Mesodermal cell (in vitro differentiated cells): ENCODE data around the gene PALM.

Experiments used
- H3K27ac ChIP-seq: 2 replicates; pipeline ENCODE4 v1.7.0; 2013; ENCODE audit warnings: mild to moderate bottlenecking, low read depth, low read length, moderate library complexity; ENCODE audit not compliant: severe bottlenecking
- H3K36me3 ChIP-seq: 2 replicates; pipeline ENCODE4 v1.7.1; 2013; ENCODE audit warnings: mild to moderate bottlenecking, low read length, moderate library complexity; ENCODE audit not compliant: control insufficient read depth, insufficient read depth
- H3K4me1 ChIP-seq: one replicate; pipeline ENCODE4 v1.7.1; 2013; ENCODE audit warnings: mild to moderate bottlenecking, low read length; ENCODE audit not compliant: insufficient read depth, control insufficient read depth, poor library complexity, severe bottlenecking
- H3K4me3 ChIP-seq: 2 replicates; pipeline ENCODE4 v1.7.0; 2013; ENCODE audit warnings: low read length, control low read depth, mild to moderate bottlenecking; ENCODE audit not compliant: insufficient read depth, poor library complexity, severe bottlenecking; ENCODE audit errors: extremely low read depth
- H3K9me3 ChIP-seq: 2 replicates; pipeline ENCODE4 v1.7.1; 2013; ENCODE audit warnings: mild to moderate bottlenecking, low read length, moderate library complexity; ENCODE audit not compliant: control insufficient read depth
- WGBS, 2 experiments: methylation state at CpG; one replicate each; pipeline ENCODE4 v1.1.5; 2013; ENCODE audit warnings: missing lambda C conversion rate in 2 of 2; ENCODE audit not compliant: insufficient coverage in 2 of 2; 5-methylcytosine and 5-hydroxymethylcytosine counted together

Gene PALM

DNA sequence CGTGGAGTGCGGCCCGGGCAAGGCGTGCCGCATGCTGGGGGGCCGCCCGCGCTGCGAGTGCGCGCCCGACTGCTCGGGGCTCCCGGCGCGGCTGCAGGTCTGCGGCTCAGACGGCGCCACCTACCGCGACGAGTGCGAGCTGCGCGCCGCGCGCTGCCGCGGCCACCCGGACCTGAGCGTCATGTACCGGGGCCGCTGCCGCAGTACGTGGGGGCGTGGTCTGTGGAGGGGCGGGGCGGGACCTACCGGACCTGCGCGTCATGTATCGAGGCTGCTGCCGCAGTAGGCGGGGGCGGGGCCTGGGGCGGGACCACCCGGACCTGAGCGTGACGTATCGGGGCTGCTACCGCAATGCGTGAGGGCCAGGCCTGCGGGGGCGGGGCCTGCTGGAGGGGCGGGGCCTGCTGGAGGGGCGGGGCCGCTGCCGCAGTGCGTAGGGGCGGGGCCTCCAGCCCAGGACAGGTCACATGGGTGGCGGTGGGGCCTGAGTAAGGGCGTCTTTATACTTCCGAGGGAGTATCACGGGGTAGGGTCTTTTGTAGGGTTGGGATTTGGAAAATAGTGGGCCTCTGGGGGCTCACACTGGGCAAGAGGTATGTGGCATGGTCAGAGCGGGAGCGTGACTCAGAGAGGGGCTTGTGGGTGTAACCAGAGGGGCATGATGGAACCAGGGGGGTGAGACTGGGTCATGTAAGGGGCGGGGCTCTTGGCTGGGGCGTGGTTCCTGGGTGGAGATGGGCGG lies 28.3 kb upstream of the PALM start:
- 0 to 1% methylated on average over 45 to 52 of the region's 70 CpGs for WGBS, 2 experiments
- Histone ChIP-seq H3K4me3 (peak overlapping the region; percentile 61), H3K36me3 (no peaks in the 10 kb centered on the region), H3K4me1 (peaks cover 9% of the 10 kb centered on the region), H3K9me3 (no peaks in the 10 kb centered on the region), H3K27ac (peak overlapping the region; percentile 92)

DNA sequence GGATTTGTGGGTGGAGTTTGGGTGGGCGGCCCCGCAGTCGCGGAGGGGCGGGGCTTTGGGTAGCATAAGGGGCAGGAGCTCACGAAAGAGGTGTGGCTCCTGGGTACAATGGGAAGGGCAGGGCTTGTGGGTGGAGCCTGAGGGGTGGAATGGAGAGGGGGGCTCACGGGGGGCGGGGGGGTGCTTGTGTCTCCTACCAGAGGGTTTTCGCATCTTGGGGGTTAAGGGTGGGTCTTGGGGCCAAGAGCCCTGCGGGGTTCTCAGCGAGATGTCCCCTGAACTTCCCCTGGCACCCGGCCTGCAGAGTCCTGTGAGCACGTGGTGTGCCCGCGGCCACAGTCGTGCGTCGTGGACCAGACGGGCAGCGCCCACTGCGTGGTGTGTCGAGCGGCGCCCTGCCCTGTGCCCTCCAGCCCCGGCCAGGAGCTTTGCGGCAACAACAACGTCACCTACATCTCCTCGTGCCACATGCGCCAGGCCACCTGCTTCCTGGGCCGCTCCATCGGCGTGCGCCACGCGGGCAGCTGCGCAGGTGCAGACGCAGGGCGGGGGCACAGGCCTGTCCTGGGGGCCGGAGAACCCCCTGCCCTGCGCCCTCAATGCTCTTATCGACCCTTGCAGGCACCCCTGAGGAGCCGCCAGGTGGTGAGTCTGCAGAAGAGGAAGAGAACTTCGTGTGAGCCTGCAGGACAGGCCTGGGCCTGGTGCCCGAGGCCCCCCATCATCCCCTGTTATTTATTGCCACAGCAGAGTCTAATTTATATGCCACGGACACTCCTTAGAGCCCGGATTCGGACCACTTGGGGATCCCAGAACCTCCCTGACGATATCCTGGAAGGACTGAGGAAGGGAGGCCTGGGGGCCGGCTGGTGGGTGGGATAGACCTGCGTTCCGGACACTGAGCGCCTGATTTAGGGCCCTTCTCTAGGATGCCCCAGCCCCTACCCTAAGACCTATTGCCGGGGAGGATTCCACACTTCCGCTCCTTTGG lies 27.4 kb upstream of the PALM start:
- 93 to 94% methylated on average over 34 to 43 of the region's 54 CpGs for WGBS, 2 experiments
- H3K4me1 ChIP-seq: peaks cover 9% of the 10 kb centered on the region
- peak overlapping the region; percentile 61 for H3K4me3 ChIP-seq
- no peaks in the 10 kb centered on the region for H3K36me3 ChIP-seq
- no peaks in the 10 kb centered on the region for H3K9me3 ChIP-seq
- peak overlapping the region; percentile 92 for H3K27ac ChIP-seq

DNA sequence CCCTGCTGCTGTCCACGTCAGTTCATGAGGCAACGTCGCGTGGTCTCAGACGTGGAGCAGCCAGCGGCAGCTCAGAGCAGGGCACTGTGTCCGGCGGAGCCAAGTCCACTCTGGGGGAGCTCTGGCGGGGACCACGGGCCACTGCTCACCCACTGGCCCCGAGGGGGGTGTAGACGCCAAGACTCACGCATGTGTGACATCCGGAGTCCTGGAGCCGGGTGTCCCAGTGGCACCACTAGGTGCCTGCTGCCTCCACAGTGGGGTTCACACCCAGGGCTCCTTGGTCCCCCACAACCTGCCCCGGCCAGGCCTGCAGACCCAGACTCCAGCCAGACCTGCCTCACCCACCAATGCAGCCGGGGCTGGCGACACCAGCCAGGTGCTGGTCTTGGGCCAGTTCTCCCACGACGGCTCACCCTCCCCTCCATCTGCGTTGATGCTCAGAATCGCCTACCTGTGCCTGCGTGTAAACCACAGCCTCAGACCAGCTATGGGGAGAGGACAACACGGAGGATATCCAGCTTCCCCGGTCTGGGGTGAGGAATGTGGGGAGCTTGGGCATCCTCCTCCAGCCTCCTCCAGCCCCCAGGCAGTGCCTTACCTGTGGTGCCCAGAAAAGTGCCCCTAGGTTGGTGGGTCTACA lies 25.9 kb upstream of the PALM start:
- peaks cover 1% of the 10 kb centered on the region for H3K4me1 ChIP-seq
- no peaks in the 10 kb centered on the region for H3K9me3 ChIP-seq
- H3K36me3 ChIP-seq: no peaks in the 10 kb centered on the region
- no peak overlapping the region for H3K27ac ChIP-seq
- 93 to 95% methylated on average over 16 to 19 of the region's 25 CpGs for WGBS, 2 experiments
- no peak overlapping the region for H3K4me3 ChIP-seq

DNA sequence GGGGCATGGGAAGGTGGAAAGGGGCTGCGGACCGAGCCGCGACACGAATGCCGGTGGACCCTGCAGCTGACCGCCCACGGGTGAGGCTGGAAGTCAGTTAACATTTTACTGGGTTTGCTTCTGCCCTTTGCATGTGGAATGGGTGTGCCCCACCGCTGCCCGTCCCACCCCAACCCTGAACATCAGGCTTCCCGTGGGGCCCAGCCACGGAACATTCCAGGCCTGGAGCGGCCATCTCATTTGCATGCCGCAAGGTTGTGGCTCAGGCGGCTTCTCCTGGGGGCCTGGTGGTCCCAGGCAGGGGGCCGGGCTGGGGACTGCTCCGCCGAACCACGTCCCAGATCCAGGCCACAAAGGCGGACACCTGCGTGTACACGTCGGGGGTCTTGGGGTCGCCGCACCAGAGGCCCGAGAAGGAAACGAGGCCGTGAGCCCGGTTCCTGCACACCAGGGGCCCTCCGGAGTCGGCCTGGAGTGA lies 23.2 kb upstream of the PALM start:
- Histone ChIP-seq H3K27ac (no peak overlapping the region), H3K9me3 (no peaks in the 10 kb centered on the region), H3K4me3 (no peak overlapping the region), H3K4me1 (no peaks in the 10 kb centered on the region), H3K36me3 (no peaks in the 10 kb centered on the region)
- WGBS, 2 experiments: 88 to 90% methylated on average over 25 to 29 of the region's 31 CpGs

DNA sequence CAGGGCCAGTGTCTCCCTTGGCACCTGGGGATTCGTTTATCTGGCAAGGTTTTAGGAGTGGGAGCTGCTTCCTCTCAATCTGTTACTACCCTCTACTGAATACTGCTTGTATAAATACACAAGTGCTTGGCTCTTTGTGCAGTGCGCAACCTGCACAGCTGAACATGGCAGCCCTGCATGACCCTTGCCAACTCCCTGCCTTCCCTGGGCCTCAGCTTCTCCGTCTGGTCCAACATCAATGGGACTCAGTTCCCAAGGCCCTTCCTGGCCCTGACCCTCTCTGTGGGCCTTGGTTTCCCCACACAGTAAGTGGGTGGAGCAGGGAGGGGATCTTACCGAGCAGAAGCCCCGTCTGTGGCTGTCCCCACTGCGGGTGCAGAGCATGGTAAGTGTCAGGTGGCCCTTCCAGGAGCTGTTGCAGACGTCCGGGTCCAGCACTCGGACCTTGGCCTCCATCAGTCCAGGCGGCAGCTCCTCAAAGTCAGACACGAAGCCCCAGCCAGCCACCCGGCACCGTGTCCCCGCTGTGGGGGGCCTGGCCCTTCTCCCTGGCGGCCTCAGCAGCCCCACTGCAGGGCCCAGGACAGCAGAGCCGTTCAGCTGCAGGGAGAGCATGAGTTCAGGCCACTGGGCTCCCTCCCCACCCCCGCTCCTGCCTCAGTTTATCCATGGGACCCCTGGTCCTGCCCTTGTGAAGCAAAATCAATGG lies 22.0 kb upstream of the PALM start:
- WGBS, 2 experiments: 85 to 87% methylated on average over 16 of the region's 17 CpGs
- Histone ChIP-seq H3K4me3 (no peak overlapping the region), H3K4me1 (no peaks in the 10 kb centered on the region), H3K36me3 (no peaks in the 10 kb centered on the region), H3K27ac (no peak overlapping the region), H3K9me3 (no peaks in the 10 kb centered on the region)

DNA sequence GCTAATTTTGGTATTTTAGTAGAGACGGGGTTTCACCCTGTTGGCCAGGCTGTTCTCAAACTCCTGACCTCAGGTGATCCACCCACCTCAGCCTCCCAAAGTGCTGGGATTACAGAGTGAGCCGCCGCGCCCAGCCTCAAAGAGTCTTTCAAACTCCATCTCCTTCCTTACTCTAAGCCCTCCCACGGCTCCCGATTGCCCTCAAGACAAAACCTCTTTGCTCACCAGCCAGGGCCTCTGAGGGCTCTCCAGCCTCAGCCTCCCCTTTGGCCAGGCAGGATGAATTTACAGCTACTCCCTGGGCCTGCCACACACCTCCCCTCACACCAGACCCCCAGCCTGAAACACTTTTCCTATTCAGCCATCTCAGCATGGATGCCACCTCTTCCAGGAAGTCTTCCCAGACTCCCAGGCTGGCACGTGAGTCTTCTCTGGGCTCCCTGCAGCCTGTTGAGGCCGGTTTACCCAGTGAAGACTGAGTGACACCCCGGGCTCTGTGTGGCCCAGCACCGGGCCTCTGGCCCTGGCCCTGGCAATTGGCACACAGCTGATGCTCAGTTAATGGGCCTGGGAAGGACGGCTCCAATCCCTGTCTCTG lies 21.1 kb upstream of the PALM start:
- H3K36me3 ChIP-seq: no peaks in the 10 kb centered on the region
- H3K27ac ChIP-seq: no peak overlapping the region
- WGBS, 2 experiments: 89 to 90% methylated on average over 8 to 11 of the region's 11 CpGs
- no peaks in the 10 kb centered on the region for H3K9me3 ChIP-seq
- no peak overlapping the region for H3K4me3 ChIP-seq
- H3K4me1 ChIP-seq: no peaks in the 10 kb centered on the region

DNA sequence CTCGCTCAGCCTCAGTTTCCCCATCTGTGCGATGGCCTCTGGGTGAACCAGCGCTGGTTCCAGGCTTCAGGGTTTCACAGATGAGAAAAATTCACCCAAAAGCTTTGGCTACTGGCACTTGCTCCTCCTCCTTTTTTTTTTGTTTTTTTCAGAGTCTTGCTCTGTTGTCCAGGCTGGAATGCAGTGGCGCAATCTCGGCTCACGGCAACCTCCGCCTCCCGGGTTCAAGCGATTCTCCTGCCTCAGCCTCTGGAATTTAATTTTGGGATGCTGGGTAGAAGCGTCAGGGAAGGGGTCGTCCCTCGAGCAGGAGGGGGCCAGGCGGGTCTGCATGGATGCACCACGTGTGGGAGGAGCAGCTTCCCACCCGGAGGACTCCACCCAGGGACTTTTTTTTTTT lies 20.5 kb upstream of the PALM start:
- Histone ChIP-seq H3K4me3 (no peak overlapping the region), H3K27ac (no peak overlapping the region), H3K36me3 (no peaks in the 10 kb centered on the region), H3K9me3 (no peaks in the 10 kb centered on the region), H3K4me1 (no peaks in the 10 kb centered on the region)
- WGBS, 2 experiments: 88% methylated on average over 9 to 10 of the region's 15 CpGs

DNA sequence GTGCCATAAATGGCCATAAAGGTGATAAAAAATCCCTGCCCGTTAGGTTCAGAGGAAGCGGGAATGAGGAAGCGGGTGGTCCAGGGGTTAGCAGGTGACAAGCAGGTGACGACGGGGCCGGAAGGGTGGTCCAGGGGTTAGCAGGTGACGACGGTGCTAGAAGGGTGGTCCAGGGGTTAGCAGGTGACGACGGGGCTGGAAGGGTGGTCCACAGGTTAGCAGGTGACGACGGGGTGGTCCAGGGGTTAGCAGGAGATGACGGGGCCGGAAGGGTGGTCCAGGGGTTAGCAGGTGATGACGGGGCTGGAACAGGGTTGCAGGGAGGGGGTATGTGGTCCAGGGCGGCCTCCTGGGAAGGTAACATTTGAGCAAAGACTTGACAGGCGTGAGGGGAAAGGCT lies 19.7 kb upstream of the PALM start:
- WGBS, 2 experiments: 88 to 94% methylated on average over 11 to 17 of the region's 17 CpGs
- Histone ChIP-seq H3K9me3 (no peaks in the 10 kb centered on the region), H3K27ac (no peak overlapping the region), H3K4me3 (no peak overlapping the region), H3K36me3 (no peaks in the 10 kb centered on the region), H3K4me1 (no peaks in the 10 kb centered on the region)

DNA sequence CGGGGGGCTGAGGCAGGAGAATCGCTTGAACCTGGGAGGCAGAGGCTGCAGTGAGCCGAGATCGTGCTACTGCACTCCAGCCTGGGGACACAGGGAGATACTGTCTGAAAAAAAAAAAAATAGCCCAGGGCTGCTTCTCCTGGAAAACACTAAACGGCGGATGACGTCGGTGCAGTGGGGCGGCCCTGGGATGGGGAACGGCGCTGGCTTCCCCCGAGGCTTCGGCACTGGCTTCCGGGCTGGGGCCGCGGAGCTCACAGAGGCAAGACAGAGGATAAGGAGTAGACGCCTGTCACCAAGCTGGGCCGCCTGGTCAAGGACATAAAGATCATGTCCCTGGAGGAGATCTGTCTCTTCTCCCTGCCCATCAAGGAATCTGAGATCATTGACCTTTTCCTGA lies 18.5 kb upstream of the PALM start:
- H3K9me3 ChIP-seq: no peaks in the 10 kb centered on the region
- H3K4me3 ChIP-seq: no peak overlapping the region
- H3K27ac ChIP-seq: no peak overlapping the region
- H3K36me3 ChIP-seq: no peaks in the 10 kb centered on the region
- WGBS, 2 experiments: 78 to 83% methylated on average over 13 to 16 of the region's 18 CpGs
- no peaks in the 10 kb centered on the region for H3K4me1 ChIP-seq
